Left ventricle myocardium superior (tissue), 1 donor: ENCODE measurements around the gene QRICH1. TPM values are rescaled to one million over a fixed set of nuclear protein-coding genes. Genes with fewer than 3 reads are reported as not detected.

ENCODE experiments used
- ATAC-seq: fragments of 200-7000 bp; cut with Tn5 transposase; one replicate; pipeline ENCODE4 v1.9.1; 2020; ENCODE audit warnings: mild to moderate bottlenecking, moderate library complexity
- DNase-seq: peaks from one replicate; pipeline ENCODE4 v3.0.0-alpha.2; 2020
- intact Hi-C: fragments of 100-400 bp; cut with micrococcal nuclease; formaldehyde crosslinking; loops from one replicate; pipeline ENCODE4 v1.11.0; 2022
- total RNA-seq: library from RNA; stranded (reverse); fragmentation: NEBNext Ultra II Directional; extraction: Animal tissue kit (Norgen Biotek cat#: 25700); gene quantifications from one replicate; pipeline ENCODE4 v1.2.1, GENCODE V29; 2021
- donor health status: DM: no; HTN: yes; CAD: no; lungs with severe emphysema.

The QRICH1 gene
- total RNA-seq, 1 donor from 2014 or later = 61.9 TPM

GRCh38 chr3:49007771-49008528, 85.9 kb downstream of the QRICH1 start:
- intact Hi-C loops = no loop called here
- DNase-seq (peak; percentile 93), ATAC-seq (peak; percentile 81)

GRCh38 chr3:49007068-49007770, 86.7 kb downstream of the QRICH1 start, which contains the start of gene WDR6:
TSS of gene WDR6 (plus strand) at chr3:49007391. CDS start at chr3:49007432, 41 bp downstream.
- ATAC-seq = peak; percentile 91
- intact Hi-C loops = no loop called here
- peak; percentile 99 for DNase-seq

DNA sequence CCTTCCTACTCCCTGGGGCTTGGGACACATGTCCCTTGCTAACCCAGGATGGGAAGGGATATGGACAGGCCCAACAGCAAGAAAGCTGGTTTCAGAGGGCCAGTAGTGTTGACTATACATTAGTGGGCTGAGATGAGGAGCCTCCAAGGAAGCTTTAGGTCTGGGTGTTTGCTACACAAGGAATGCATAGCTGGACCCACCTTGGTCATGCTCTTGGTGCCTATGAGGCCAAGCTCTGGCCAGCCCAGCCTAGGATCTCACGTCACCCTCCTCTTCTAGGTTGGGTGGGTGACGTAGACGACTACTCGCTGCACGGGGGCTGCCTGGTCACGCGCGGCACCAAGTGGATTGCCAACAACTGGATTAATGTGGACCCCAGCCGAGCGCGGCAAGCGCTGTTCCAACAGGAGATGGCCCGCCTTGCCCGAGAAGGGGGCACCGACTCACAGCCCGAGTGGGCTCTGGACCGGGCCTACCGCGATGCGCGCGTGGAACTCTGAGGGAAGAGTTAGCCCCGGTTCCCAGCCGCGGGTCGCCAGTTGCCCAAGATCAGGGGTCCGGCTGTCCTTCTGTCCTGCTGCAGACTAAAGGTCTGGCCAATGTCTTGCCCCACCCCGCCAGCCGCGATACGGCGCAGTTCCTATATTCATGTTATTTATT, 87.3 kb downstream of the QRICH1 start:
- peak; percentile 66 for DNase-seq

GRCh38 chr3:49005998-49006397, 87.9 kb downstream of the QRICH1 start:
- no peak for DNase-seq
- intact Hi-C loops = no loop called here
- ATAC-seq = no peak

More for the DNA sequence above, 87.3 kb downstream of the QRICH1 start:
- ATAC-seq = peak; percentile 11
- intact Hi-C loops = no loop called here

- DNase-seq = no peak
- intact Hi-C loops = no loop called here
Observed at GRCh38 chr3:49005303-49005680, 88.6 kb downstream of the QRICH1 start.

DNA sequence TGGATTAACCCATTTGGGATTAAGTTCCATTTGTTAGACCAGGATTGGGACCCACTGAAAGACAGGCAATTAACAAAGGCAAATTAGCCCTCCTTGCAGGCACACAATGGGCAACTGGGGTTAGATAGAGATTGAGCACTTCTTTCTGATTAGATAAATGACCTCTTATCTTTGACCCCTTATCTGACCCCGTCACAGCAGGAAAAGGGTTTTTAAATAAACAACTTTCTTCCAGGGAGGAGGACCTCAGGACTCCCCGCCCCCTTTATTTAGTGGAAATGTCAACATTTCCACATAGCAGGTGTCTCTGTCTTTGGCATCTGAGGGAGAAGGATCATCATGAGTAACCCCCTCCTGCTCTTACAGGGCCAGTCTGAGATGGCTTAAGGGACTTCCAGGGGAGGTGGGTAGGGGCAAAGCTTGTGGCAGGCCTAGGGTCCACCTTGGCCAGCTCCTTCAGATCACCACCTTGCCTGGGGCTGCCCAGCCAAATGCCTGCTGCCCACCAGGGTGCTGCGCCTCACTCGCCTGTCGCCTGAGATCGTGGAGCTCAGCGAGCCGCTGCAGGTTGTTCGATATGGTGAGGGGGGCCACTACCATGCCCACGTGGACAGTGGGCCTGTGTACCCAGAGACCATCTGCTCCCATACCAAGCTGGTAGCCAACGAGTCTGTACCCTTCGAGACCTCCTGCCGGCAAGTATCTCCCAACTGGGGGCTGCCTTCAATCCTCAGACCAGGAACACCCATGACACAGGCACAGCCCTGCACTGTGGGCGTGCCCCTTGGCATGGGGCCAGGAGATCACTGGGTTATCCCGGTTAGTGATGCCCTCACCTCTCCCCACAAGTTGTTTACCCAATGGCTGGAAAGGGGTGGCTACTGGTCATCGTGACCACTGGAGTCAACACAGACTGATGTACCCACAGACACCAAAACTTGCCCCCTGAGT, 89.2 kb downstream of the QRICH1 start:
- ATAC-seq (no peak), DNase-seq (peak; percentile 57)
- intact Hi-C loops = no loop called here

More at GRCh38 chr3:49005303-49005680, 88.6 kb downstream of the QRICH1 start:
- no peak for ATAC-seq

DNA sequence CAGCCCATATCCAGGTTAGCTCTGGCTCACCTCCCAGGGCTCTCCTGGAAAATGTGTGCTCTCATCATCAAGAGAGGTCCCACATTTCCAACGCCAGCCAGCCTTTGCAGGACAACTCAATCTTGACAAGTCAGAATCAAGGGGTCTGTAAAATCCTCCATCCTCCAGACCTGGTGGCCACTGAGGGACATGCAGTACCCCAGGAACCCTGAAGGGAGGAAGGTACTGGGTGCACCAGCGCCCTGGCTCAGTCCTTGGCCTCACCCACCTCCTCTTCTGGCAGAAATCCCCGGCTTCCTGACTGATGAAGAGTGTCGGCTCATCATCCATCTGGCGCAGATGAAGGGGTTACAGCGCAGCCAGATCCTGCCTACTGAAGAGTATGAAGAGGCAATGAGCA, 92.7 kb downstream of the QRICH1 start:
- intact Hi-C loops = no loop called here
- no peak for DNase-seq
- no peak for ATAC-seq

DNA sequence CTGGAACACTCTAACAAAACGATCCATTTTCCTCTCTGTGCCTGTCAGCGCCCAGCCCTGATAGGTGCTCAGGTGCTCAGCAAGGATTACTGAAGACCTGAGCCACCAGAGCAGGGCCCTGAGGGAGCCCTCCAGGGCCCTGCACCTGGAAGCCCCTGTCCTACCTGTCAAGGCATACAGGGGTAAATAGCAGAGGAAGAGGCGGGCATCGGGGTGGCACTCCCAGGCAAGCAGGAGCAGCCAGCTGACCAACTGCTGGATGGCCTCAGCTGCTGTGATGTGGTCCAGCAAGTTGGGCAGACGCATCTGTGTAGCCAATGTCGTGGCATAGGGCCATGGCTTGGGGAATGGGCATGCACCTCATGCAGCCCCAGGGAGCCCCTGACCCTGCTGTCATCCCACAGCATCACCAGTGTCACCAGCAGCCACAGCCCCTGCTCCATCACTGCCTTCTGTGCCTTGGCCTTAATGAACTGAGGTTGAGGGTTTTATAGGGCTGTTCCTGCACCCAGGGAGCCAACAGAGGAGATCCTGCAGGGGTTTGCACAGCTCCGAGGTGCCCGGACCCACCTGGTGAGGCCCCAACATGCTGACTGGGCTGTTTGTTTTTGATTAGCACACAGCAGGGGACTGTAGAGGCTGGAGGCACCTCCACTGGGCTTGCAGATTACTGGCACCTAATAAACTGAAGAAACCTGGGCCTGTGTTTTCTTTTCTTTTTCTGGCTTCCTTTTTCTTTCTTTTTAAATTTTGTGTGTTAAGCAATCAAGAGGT, 94.6 kb downstream of the QRICH1 start:
- ATAC-seq = no peak
- intact Hi-C loops = no loop called here
- DNase-seq = no peak

DNA sequence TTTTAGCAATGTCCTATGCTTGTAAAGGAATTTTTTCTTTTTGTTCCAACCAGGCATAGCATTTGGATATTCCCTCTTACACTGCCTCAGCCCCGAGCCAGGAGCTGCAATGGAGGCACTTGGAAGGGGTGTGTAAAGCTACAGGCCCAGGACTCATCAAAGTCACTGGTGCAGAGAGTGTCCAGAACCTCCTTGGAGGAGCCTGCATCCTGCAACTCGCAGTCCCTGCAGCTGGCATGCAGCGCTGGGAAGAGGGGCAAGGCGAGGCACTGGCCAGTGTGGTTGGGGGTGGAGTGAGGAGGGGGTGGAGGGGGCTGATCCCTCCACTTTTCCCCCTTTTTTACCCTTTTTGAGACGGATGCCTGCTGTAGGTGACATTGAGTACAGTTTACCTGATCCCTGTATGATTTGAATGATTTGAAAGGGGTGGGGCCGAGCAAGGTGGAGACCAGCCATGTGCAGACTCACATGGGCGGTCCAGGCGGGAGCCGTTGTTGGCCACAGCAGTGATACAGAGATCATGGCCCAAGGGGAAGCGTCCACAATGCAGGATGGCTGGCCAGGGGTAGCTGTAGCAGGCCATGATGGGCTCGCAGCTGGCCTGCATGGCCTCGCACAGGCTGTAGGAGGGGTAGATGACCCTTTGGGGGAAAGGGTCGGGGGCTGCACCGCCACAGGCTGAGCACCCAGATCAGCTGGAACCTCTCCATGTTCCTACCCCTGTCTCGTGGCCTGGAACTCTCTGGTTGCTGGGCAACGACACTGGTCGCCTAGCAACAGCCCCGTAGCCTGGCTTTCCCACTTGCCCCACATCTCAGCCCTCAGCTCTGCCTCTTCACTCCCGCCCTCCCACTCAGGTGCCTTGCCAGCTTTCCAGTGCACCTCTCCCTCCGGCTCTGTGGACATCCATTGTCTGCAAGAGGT, 95.9 kb downstream of the QRICH1 start:
- ATAC-seq = no peak
- no peak for DNase-seq
- intact Hi-C loops = no loop called here

- DNase-seq (no peak), ATAC-seq (no peak)
- intact Hi-C loops = no loop called here
Observed at GRCh38 chr3:48997102-48997635, 96.7 kb downstream of the QRICH1 start.

- intact Hi-C loops = no loop called here
Observed at GRCh38 chr3:48996640-48997039, 97.2 kb downstream of the QRICH1 start.

DNA sequence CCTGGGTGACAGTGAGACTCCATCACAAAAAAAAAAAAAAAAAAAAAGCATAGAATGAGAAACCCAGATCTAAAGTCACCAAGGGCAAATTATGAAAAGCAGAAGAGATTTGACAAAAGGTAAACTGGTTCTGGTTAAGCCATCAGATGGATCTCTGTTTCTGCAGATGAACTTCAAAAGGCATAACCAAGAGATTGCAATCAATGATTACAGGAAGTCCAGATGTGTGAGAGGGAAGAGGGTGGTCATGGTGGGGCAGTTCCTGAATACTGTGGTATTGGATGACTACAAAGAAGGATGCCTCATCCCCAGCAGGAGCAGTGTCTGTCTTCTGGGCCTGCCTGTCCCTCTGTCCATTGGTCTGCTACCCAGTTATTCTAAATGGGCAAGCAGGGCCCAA, 100.0 kb downstream of the QRICH1 start:
- DNase-seq (no peak), ATAC-seq (no peak)
- intact Hi-C loops = no loop called here

More at GRCh38 chr3:48996640-48997039, 97.2 kb downstream of the QRICH1 start:
- DNase-seq = no peak
- no peak for ATAC-seq

GRCh38 chr3:48991851-48992545, 101.9 kb downstream of the QRICH1 start:
- no peak for ATAC-seq
- intact Hi-C loops = no loop called here
- no peak for DNase-seq

DNA sequence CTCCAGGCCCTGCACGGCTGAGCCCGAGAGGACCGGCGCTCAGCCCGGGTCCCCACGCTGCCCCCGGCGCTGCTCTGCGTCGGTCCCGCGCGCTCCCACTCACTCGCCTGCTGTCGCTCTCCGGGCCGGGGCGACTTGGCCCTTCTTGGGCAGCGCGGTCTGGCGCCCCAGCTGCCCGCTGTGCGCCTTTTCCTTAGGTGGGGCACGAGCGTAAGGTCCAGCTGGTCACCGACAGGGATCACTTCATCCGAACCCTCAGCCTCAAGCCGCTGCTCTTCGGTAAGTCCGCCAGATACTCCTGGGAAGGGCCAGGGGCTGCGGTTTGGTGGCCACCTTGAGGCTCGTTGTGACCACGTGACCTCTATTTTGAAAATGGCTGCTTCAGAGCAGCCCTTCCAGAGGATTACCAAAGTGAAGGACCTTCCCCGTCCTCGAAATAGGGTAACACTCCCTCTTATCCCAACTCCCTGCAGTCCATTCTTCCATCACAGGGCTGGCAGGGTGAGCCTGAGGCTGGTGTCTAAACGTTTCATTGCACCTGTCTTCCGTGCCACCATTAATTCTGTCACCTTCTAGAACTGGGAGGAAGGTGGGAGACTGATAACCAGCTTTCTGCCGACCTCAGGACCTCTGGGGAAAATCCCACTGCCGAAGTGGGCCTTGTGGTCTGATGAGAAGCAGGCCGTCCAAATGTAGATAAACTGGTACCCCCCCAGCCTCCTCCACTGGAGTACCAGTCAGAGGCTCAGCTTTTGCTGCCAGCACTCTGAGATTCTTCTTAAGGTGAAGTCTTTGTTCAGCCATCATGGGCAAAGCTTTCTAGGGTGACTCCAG, 103.0 kb downstream of the QRICH1 start:
- DNase-seq (peak; percentile 43), ATAC-seq (peak; percentile 25)
- intact Hi-C loops = no loop called here

DNA sequence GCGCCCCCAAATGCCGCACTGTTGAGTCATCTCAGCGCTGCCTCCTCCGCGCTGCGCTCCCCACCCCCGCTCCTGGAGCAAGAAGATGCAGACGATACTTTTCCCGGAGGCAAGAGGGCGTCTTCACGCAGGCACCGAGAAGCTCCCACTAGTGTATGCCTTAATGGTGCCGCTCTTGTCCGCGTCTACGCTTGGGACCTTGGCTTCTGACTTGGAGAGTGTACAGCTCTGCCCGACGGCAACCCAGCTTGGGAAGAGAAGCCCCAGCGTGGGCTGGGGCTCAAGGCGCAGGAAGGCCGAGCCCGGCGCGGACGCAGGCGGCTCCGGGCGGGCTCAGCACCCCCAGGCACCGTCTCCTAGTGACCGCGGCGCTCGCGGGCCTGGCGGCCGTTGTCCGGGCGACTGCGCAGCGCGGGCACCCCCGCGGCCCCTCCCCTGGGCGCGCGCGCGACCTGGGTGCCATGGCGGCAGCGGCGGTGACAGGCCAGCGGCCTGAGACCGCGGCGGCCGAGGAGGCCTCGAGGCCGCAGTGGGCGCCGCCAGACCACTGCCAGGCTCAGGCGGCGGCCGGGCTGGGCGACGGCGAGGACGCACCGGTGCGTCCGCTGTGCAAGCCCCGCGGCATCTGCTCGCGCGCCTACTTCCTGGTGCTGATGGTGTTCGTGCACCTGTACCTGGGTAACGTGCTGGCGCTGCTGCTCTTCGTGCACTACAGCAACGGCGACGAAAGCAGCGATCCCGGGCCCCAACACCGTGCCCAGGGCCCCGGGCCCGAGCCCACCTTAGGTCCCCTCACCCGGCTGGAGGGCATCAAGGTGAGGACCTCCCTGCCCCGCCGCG, 103.9 kb downstream of the QRICH1 start, which contains the start of gene P4HTM:
Gene P4HTM (plus strand): TSS at position 446 of the 840 bp plus-strand sequence. CDS start 16 bp downstream, at position 462.
- DNase-seq (peak; percentile 90), ATAC-seq (peak; percentile 86)
- intact Hi-C loops = no loop called here
